ENCODE results near the gene SLC34A1. TPM values are rescaled to one million over a fixed set of nuclear protein-coding genes. Genes with fewer than 3 reads are reported as not detected.

SLC34A1 gene
- polyA plus RNA-seq, 1 donor: not detected

DNA sequence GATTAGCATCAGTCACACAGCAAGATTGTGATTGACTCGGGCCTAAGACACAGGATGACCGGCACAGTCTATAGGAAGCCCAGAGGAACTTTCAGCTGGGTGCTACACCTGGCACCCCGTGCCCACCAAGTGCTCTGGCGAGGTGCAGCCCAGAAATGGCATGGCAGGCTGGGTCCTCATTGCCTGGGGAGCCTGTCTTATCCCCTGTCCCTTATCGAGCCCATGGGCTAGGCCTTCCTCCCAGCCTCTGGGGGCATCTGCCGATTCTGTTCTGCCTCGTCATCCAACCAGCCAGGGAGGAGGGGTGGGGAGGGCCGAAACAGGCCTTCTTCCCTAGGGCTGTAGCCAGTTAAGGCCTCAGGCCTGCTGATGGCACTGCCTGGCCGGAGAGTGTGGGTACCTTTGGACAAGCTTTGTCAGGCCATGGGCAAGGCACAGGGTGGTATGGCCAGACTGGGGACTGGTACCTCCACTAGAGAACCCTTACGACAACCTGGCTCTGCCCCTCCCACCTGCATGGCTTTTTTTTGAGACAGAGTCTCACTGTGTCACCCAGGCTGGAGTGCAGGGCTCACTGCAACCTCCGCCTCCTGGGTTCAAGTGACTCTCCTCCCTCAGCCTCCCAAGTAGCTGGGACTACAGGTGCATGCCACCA lies 43.8 kb downstream of the SLC34A1 start:
- peaks cover 24% of the 10 kb centered on the region for H3K36me3 ChIP-seq (ENCODE audit: control insufficient read depth, insufficient read depth, low read length)
- H3K4me1 ChIP-seq (ENCODE audit: control insufficient read depth, insufficient read depth, low read length): peaks cover 16% of the 10 kb centered on the region
- WGBS (ENCODE audit: insufficient coverage, low lambda C conversion rate): no CpG with 5 or more reads among the region's 11 CpGs
- no peak overlapping the region for H3K4me3 ChIP-seq (ENCODE audit: low read length)
- no peaks in the 10 kb centered on the region for H3K9me3 ChIP-seq (ENCODE audit: control insufficient read depth, low read depth, low read length)
- no peak overlapping the region for H3K27ac ChIP-seq (ENCODE audit: low read length)
- DNase-seq: no peak
- no peaks in the 10 kb centered on the region for H3K27me3 ChIP-seq (ENCODE audit: control insufficient read depth, insufficient read depth, low read length)

GRCh38 chr5:177428574-177429217 lies 44.5 kb downstream of the SLC34A1 start:
- no peaks in the 10 kb centered on the region for H3K9me3 ChIP-seq (ENCODE audit: control insufficient read depth, low read depth, low read length)
- peaks cover 30% of the 10 kb centered on the region for H3K36me3 ChIP-seq (ENCODE audit: control insufficient read depth, insufficient read depth, low read length)
- no peak overlapping the region for H3K27ac ChIP-seq (ENCODE audit: low read length)
- no peak for DNase-seq
- no peaks in the 10 kb centered on the region for H3K27me3 ChIP-seq (ENCODE audit: control insufficient read depth, insufficient read depth, low read length)
- H3K4me3 ChIP-seq (ENCODE audit: low read length): no peak overlapping the region
- H3K4me1 ChIP-seq (ENCODE audit: control insufficient read depth, insufficient read depth, low read length): peaks cover 16% of the 10 kb centered on the region
- WGBS (ENCODE audit: insufficient coverage, low lambda C conversion rate): 100% methylated on average over 1 of the region's 10 CpGs

- Histone ChIP-seq H3K4me3 (ENCODE audit: low read length) (no peak overlapping the region), H3K27ac (ENCODE audit: low read length) (no peak overlapping the region), H3K36me3 (ENCODE audit: control insufficient read depth, insufficient read depth, low read length) (peaks cover 37% of the 10 kb centered on the region), H3K27me3 (ENCODE audit: control insufficient read depth, insufficient read depth, low read length) (no peaks in the 10 kb centered on the region), H3K4me1 (ENCODE audit: control insufficient read depth, insufficient read depth, low read length) (peaks cover 16% of the 10 kb centered on the region), H3K9me3 (ENCODE audit: control insufficient read depth, low read depth, low read length) (no peaks in the 10 kb centered on the region)
- DNase-seq: no peak
- no CpG with 5 or more reads among the region's 6 CpGs for WGBS (ENCODE audit: insufficient coverage, low lambda C conversion rate)
These were observed 45.2 kb downstream of the SLC34A1 start for GRCh38 chr5:177429248-177430040.

- Histone ChIP-seq H3K4me1 (ENCODE audit: control insufficient read depth, insufficient read depth, low read length) (peaks cover 15% of the 10 kb centered on the region), H3K9me3 (ENCODE audit: control insufficient read depth, low read depth, low read length) (no peaks in the 10 kb centered on the region), H3K4me3 (ENCODE audit: low read length) (no peak overlapping the region), H3K27me3 (ENCODE audit: control insufficient read depth, insufficient read depth, low read length) (no peaks in the 10 kb centered on the region), H3K27ac (ENCODE audit: low read length) (no peak overlapping the region), H3K36me3 (ENCODE audit: control insufficient read depth, insufficient read depth, low read length) (peaks cover 46% of the 10 kb centered on the region)
- WGBS (ENCODE audit: insufficient coverage, low lambda C conversion rate): no CpG with 5 or more reads among the region's 26 CpGs
- DNase-seq: no peak
These were observed 46.1 kb downstream of the SLC34A1 start for GRCh38 chr5:177430140-177430951.

GRCh38 chr5:177430972-177431316 lies 46.7 kb downstream of the SLC34A1 start:
- no CpG with 5 or more reads among the region's 7 CpGs for WGBS (ENCODE audit: insufficient coverage, low lambda C conversion rate)
- no peak overlapping the region for H3K4me3 ChIP-seq (ENCODE audit: low read length)
- no peak overlapping the region for H3K27ac ChIP-seq (ENCODE audit: low read length)
- no peaks in the 10 kb centered on the region for H3K27me3 ChIP-seq (ENCODE audit: control insufficient read depth, insufficient read depth, low read length)
- no peak for DNase-seq
- peaks cover 51% of the 10 kb centered on the region for H3K36me3 ChIP-seq (ENCODE audit: control insufficient read depth, insufficient read depth, low read length)
- H3K9me3 ChIP-seq (ENCODE audit: control insufficient read depth, low read depth, low read length): no peaks in the 10 kb centered on the region
- peaks cover 11% of the 10 kb centered on the region for H3K4me1 ChIP-seq (ENCODE audit: control insufficient read depth, insufficient read depth, low read length)

- H3K9me3 ChIP-seq (ENCODE audit: control insufficient read depth, low read depth, low read length): no peaks in the 10 kb centered on the region
- no peaks in the 10 kb centered on the region for H3K27me3 ChIP-seq (ENCODE audit: control insufficient read depth, insufficient read depth, low read length)
- no peak for DNase-seq
- no peak overlapping the region for H3K27ac ChIP-seq (ENCODE audit: low read length)
- H3K4me1 ChIP-seq (ENCODE audit: control insufficient read depth, insufficient read depth, low read length): peaks cover 11% of the 10 kb centered on the region
- H3K36me3 ChIP-seq (ENCODE audit: control insufficient read depth, insufficient read depth, low read length): peaks cover 56% of the 10 kb centered on the region
- no peak overlapping the region for H3K4me3 ChIP-seq (ENCODE audit: low read length)
- WGBS (ENCODE audit: insufficient coverage, low lambda C conversion rate): no CpG with 5 or more reads among the region's 29 CpGs
These were observed 47.3 kb downstream of the SLC34A1 start for GRCh38 chr5:177431317-177432142.

DNA sequence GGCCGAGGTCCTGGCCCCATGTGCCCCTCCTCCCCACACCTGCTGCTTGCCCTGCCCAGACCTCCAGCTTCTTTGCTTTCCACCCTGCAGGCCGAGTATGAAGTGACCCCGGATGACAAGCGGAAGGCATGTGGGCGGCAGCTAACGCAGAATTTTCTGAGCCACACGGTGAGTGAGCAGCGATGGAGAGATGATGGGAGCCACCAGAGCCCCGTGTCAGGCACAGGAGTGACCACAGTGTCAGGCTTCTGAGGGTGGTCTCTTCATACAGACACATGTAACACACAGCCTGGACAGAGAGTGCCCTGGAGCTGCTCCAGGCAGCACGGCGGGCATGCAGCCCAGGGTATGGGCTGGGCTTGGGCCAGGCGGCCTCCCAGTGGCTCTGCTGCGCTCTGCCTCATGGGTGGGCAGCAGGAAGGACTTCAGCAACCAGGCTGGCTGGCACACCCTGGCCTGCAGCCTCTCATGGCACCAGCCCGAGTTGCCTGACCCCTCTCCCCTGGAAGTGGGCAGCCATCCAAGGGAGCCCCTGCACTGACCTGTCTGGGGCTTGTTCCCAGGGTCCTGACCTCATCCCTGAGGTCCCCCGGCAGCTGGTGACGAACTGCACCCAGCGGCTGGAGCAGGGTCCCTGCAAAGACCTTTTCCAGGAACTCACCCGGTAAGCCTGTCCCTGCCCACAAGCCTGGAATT lies 48.1 kb downstream of the SLC34A1 start:
- Histone ChIP-seq H3K4me1 (ENCODE audit: control insufficient read depth, insufficient read depth, low read length) (peaks cover 8% of the 10 kb centered on the region), H3K4me3 (ENCODE audit: low read length) (no peak overlapping the region), H3K27ac (ENCODE audit: low read length) (no peak overlapping the region), H3K9me3 (ENCODE audit: control insufficient read depth, low read depth, low read length) (no peaks in the 10 kb centered on the region), H3K36me3 (ENCODE audit: control insufficient read depth, insufficient read depth, low read length) (peaks cover 59% of the 10 kb centered on the region), H3K27me3 (ENCODE audit: control insufficient read depth, insufficient read depth, low read length) (no peaks in the 10 kb centered on the region)
- no CpG with 5 or more reads among the region's 18 CpGs for WGBS (ENCODE audit: insufficient coverage, low lambda C conversion rate)
- no peak for DNase-seq

- DNase-seq: no peak
- H3K27ac ChIP-seq (ENCODE audit: low read length): no peak overlapping the region
- 94% methylated on average over 6 of the region's 25 CpGs for WGBS (ENCODE audit: insufficient coverage, low lambda C conversion rate)
- no peak overlapping the region for H3K4me3 ChIP-seq (ENCODE audit: low read length)
- H3K9me3 ChIP-seq (ENCODE audit: control insufficient read depth, low read depth, low read length): no peaks in the 10 kb centered on the region
- peaks cover 1% of the 10 kb centered on the region for H3K4me1 ChIP-seq (ENCODE audit: control insufficient read depth, insufficient read depth, low read length)
- H3K27me3 ChIP-seq (ENCODE audit: control insufficient read depth, insufficient read depth, low read length): no peaks in the 10 kb centered on the region
- peaks cover 64% of the 10 kb centered on the region for H3K36me3 ChIP-seq (ENCODE audit: control insufficient read depth, insufficient read depth, low read length)
These were observed 48.8 kb downstream of the SLC34A1 start for GRCh38 chr5:177432839-177433657.
